ENCODE measurements around the gene CDHR5.

Gene CDHR5

DNA sequence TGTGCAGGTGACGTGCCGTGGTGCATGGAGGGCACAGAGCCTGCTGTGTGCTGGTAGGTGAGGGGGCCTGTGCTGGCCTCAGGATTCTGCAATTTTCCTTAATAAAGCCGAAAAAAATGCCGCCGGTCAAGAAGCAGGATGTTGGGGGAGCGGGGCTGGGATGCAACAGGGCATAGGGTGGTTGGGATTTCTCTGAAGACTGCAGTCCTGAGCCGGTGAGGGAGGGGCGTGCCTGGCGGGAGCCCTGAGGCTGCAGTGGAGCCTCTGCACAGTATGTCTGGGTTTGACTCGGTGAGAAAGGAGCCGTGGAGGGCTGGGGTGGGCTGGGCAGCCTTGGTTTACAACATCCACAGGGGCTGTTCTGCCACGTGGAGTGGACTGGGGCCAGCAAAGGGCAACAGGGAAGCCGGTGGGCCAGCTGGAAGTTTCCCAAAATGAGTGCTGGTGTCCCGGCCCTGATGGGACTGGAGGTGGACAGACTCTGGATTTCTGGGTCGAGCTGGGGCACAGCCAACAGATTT is 1.3 kb downstream of the CDHR5 start:
- H3K4me3 ChIP-seq (ENCODE audit: low read depth, low read length): no peak overlapping the region
- no peak for DNase-seq (ENCODE audit: low read depth)
- TF ChIP-seq, protein P1, sequence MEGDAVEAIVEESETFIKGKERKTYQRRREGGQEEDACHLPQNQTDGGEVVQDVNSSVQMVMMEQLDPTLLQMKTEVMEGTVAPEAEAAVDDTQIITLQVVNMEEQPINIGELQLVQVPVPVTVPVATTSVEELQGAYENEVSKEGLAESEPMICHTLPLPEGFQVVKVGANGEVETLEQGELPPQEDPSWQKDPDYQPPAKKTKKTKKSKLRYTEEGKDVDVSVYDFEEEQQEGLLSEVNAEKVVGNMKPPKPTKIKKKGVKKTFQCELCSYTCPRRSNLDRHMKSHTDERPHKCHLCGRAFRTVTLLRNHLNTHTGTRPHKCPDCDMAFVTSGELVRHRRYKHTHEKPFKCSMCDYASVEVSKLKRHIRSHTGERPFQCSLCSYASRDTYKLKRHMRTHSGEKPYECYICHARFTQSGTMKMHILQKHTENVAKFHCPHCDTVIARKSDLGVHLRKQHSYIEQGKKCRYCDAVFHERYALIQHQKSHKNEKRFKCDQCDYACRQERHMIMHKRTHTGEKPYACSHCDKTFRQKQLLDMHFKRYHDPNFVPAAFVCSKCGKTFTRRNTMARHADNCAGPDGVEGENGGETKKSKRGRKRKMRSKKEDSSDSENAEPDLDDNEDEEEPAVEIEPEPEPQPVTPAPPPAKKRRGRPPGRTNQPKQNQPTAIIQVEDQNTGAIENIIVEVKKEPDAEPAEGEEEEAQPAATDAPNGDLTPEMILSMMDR (IDR thresholded peaks at IDR 0.05; ENCODE audit: low read depth, low read length, missing control alignments): no peak
- in situ Hi-C loops (cut with HindIII; ENCODE audit: low sequenced_read_pairs): no loop called here

DNA sequence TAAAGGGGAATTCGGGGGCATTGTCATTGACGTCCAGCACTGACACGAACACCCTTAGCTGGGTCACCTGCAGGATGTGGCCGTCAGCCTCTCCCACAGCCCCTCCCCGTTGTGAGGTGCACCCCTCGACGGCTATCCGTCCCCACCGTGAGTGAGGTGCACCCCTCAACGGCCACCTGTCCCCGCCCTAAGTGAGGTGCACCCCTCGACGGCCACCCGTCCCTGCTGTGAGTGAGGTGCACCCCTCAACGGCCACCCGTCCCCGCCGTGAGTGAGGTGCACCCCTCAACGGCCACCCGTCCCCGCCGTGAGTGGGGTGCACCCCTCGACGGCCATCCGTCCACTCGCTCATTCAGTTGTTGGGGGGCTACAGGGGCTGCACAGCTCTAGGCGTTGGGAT is 2.9 kb downstream of the CDHR5 start:
- H3K4me3 ChIP-seq (ENCODE audit: low read depth, low read length): no peak overlapping the region
- TF ChIP-seq, protein P1 (IDR thresholded peaks at IDR 0.05; ENCODE audit: low read depth, low read length, missing control alignments): no peak
- DNase-seq (ENCODE audit: low read depth): no peak
- in situ Hi-C loops (cut with HindIII; ENCODE audit: low sequenced_read_pairs): no loop called here

DNA sequence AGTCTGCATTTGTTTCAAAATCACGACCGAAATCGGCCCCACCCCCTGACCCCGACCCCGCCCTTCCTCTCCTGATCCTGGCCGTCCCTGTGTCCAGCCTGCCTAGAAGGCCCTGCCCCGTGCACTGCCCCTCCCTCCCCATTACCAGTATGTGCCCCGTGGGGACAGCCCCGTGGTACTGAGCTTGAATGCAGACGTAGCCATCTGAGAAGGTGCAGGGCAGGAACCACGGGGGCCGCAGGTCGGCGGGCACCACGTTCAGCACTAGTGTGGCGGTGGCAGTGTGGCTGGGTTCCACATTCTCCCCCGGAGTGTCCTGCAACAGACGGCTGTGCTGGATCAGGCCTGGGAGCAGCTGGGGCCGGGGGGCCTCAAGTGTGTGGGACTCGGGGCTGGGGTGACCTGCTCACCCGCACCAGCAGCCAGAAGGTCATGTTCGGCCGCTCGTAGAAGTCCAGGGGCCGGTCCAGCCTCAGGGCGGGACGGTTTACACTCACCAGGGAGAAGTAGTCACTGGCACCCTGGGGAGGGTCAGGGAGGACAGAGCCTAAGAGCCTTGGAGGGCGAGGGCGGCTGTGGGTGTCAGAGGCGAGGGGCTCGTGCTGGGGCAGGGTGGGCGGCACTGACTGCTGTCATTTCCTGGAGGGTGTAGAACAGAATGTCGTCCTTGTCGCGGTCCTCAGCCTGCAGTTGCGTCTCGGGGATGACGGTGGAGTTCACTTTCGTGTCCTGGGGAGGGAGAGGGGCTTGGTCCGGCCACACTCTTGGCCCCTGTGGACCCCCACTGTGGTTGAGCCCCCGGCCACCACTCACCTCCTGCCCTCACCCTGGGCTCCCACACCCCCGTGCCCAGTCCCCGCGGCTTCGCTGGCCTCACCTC is 3.6 kb downstream of the CDHR5 start:
- in situ Hi-C loops (cut with HindIII; ENCODE audit: low sequenced_read_pairs): no loop called here
- no peak overlapping the region for H3K4me3 ChIP-seq (ENCODE audit: low read depth, low read length)
- TF ChIP-seq, protein P1 (IDR thresholded peaks at IDR 0.05; ENCODE audit: low read depth, low read length, missing control alignments): no peak
- DNase-seq (ENCODE audit: low read depth): no peak

DNA sequence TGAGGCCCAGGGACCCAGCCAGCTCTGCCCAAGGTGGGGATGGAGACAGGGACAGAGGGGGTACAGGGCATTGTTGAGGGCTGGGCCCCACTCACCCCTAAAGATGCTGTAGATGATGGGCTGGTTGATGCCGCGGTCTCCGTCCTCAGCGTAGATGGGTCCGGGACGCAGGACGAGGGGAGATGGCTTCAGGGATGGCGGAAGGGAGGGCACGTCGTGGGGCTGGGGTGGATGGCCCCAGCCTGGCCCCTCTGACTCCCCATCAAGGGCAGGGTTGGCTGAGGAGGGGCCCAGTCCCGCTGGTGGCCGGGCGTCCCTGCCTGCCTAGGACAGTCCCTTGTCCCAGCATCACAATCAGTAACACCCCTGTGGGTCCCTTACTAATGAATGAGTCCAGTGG is 4.6 kb downstream of the CDHR5 start:
- in situ Hi-C loops (cut with HindIII; ENCODE audit: low sequenced_read_pairs): no loop called here
- TF ChIP-seq, protein P1 (IDR thresholded peaks at IDR 0.05; ENCODE audit: low read depth, low read length, missing control alignments): no peak
- no peak overlapping the region for H3K4me3 ChIP-seq (ENCODE audit: low read depth, low read length)
- DNase-seq (ENCODE audit: low read depth): no peak

DNA sequence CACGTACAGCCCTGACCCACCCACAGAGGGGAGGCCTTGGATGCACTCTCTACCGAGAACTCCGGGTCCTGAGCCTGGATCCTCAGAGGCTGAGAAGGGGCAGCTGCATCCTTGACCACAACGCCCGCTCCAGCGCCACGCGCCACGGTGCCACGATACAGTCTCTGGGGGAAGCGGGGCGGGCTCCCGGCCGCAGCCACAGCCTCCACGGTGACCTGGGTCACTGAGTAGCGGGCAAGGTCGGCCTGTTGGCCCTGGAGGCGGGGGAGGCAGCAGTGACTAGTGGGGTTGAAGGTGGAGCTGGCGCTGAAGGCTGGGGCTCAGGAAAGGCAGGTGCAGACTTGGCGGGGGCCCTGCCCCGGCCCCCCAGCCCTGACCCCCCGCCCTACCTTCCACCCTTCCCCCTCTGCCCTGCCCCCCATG is 5.1 kb downstream of the CDHR5 start:
- TF ChIP-seq, protein P1 (IDR thresholded peaks at IDR 0.05; ENCODE audit: low read depth, low read length, missing control alignments): no peak
- in situ Hi-C loops (cut with HindIII; ENCODE audit: low sequenced_read_pairs): no loop called here
- H3K4me3 ChIP-seq (ENCODE audit: low read depth, low read length): no peak overlapping the region
- DNase-seq (ENCODE audit: low read depth): no peak

DNA sequence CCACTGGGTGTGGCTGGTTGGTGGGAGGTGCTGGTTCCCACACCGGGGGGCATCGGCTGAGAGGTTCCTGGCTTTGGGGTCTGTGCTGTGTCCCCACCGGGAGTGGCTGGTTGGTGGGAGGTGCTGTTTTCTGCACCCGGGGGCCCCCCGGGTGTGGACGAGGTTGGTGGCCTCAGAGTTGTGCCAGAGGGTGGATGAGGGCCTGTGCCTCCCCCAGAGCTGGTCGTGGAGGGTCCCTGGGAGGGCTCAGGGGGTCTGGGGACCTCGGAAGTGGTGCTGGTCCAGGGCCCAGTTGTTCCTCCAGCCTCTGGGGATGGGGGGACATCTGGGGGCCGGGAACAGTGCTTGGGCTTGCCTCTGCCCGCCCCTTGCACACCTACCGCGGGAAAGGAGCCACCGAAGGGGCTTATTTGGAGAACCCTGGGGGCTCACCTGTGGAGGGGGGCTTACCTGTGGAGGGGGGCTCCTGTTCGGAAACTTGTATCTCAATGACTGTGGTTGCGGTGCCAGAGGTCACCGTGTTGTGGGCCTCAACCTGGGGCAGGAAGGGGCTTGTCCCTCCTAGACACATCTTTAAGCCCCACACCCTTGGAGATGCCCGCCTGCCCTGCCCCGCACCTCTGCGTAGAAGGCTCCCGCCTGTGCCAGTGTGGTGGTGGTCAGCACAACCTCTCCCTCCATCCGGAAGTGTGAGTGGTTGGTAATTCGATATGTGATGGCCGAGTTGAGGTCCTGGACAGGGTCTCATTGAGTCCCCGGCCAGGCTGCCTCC is 5.7 kb downstream of the CDHR5 start:
- TF ChIP-seq, protein P1 (IDR thresholded peaks at IDR 0.05; ENCODE audit: low read depth, low read length, missing control alignments): no peak
- DNase-seq (ENCODE audit: low read depth): no peak
- H3K4me3 ChIP-seq (ENCODE audit: low read depth, low read length): no peak overlapping the region
- in situ Hi-C loops (cut with HindIII; ENCODE audit: low sequenced_read_pairs): no loop called here

Measured in astrocyte of the cerebellum (primary cell).